ENCODE data around the gene MTMR6.

Gene MTMR6

DNA sequence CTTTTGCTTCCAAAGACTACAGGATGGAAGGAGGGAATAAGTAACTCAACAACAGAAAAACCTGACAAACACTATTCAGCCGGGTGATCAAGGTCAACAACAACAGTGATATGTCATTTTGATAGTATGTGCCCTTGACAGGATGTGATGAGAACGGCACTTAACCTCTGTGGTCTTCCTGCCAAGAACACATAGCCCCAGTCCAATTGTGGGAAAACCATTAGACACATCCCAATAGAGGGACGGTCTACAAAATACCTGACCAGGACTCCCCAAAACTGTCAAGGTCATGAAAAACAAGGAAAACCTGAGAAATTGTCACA, 72.1 kb downstream of the MTMR6 start:
- no peak overlapping the region for H3K4me3 ChIP-seq (ENCODE audit: low read depth, low read length)
- no peak for DNase-seq (ENCODE audit: low read depth, low spot score)
- in situ Hi-C loops (cut with HindIII; ENCODE audit: low sequenced_read_pairs): no loop called here
- no peak for TF ChIP-seq CTCF (IDR thresholded peaks at IDR 0.05; ENCODE audit: low read depth, low read length)

GRCh38 chr13:25214491-25215252, 72.6 kb downstream of the MTMR6 start:
- TF ChIP-seq CTCF (IDR thresholded peaks at IDR 0.05; ENCODE audit: low read depth, low read length): peak; percentile 29
- peak; percentile 22 for DNase-seq (ENCODE audit: low read depth, low spot score)
- in situ Hi-C loops (cut with HindIII; ENCODE audit: low sequenced_read_pairs): no loop called here
- no peak overlapping the region for H3K4me3 ChIP-seq (ENCODE audit: low read depth, low read length)

DNA sequence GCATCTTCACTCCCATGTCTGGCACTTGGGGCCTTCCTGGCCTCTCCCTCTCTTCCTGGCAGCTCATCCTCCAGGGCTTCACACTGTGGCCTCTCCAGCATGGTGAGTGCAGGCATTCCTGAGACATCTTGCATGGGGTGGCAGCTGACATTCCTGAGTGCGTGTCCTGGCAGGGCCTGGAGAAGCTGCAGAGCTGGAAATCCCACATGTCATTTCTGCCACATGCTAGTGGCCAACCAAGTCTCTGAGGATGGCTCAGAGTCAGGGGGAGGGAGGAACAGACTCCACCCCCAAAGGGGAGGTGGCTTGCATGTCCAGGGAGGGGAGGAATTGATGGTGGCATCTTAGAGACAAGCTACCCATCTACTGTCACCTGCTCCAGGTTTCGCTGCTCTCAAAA, 73.6 kb downstream of the MTMR6 start:
- in situ Hi-C loops (cut with HindIII; ENCODE audit: low sequenced_read_pairs): no loop called here
- DNase-seq (ENCODE audit: low read depth, low spot score): no peak
- TF ChIP-seq CTCF (IDR thresholded peaks at IDR 0.05; ENCODE audit: low read depth, low read length): no peak
- H3K4me3 ChIP-seq (ENCODE audit: low read depth, low read length): no peak overlapping the region

DNA sequence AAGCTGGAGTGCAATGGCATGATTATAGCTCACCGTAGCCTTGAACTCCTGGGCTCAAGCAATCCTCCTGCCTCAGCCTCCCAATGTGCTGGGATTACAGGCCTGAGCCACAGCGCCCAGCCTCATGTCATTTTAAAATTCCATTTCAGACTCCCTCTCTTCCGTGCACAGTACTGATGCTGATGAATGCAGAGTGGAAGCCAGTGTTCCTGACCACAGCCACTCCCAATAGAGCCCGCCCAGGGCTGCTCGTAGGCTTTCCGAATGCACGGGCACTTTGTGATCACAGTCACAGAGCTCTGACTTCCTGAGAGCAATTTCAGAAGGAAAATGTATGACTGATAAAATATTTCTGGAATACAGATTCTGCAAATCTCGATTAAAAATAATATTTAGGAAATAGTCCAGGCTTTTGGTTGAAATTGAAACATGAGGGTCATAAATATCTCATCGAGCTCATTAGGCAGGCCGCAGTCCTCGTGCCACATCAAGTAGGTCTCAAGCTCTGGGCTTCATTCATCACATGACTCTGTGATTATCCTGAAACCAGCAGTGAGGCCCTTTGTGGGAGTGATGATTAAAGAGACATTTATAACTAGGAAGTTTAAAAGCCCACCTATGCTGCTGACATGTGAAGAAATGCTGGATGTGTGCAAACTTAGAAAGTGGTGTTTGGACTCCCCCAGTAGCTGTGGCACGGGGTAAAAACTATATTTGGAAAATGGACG, 76.3 kb downstream of the MTMR6 start:
- H3K4me3 ChIP-seq (ENCODE audit: low read depth, low read length): no peak overlapping the region
- in situ Hi-C loops (cut with HindIII; ENCODE audit: low sequenced_read_pairs): no loop called here
- DNase-seq (ENCODE audit: low read depth, low spot score): no peak
- TF ChIP-seq CTCF (IDR thresholded peaks at IDR 0.05; ENCODE audit: low read depth, low read length): no peak

- H3K4me3 ChIP-seq (ENCODE audit: low read depth, low read length): no peak overlapping the region
- DNase-seq (ENCODE audit: low read depth, low spot score): no peak
- in situ Hi-C loops (cut with HindIII; ENCODE audit: low sequenced_read_pairs): no loop called here
- no peak for TF ChIP-seq CTCF (IDR thresholded peaks at IDR 0.05; ENCODE audit: low read depth, low read length)
Measured at GRCh38 chr13:25207291-25207810, 79.9 kb downstream of the MTMR6 start.

DNA sequence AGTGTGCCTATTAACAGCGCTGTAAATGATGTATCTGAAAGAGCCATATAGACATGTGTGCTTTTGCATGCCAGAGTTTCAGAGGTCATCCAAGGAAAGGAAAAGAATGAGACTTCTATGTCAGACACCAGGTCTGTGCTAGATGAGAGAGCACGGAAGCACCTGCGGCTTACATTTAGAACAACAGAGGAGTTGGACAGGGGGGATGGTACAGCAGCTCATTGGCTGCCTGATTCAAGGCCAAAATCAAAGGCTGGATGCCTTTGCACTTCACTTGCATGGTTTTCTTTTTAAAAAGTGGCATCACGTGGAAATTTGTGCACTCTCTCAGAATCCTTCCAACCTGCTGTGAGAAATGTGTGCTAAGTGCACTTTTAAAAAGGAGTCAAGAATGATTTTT, 82.4 kb downstream of the MTMR6 start:
- no peak for TF ChIP-seq CTCF (IDR thresholded peaks at IDR 0.05; ENCODE audit: low read depth, low read length)
- H3K4me3 ChIP-seq (ENCODE audit: low read depth, low read length): no peak overlapping the region
- in situ Hi-C loops (cut with HindIII; ENCODE audit: low sequenced_read_pairs): no loop called here
- no peak for DNase-seq (ENCODE audit: low read depth, low spot score)
